Adrenal gland (tissue), 12 donors: ENCODE results near the gene ULK3. TPM values are rescaled to one million over a fixed set of nuclear protein-coding genes. Genes with fewer than 3 reads are reported as not detected.

Experiments
- DNase-seq, 7 donors: peaks; one replicate each; pipeline ENCODE4 v3.0.0-alpha.2; 2019 to 2020
- H3K27ac ChIP-seq, 5 donors: fragments of 200-600 bp; sonication (generic) in 4 of 5; 1 replicate in 3 of 5; 2 replicates in 2 of 5; pipeline versions ENCODE4 v1.5.1 to v1.8.0; 2016 to 2020; ENCODE audit warnings: mild to moderate bottlenecking in 1 of 5
- H3K27me3 ChIP-seq: fragments of 200-600 bp; 2 replicates; pipeline ENCODE4 v1.8.0; 2021
- H3K36me3 ChIP-seq, 2 donors: fragments of 200-600 bp; replicated peaks in 1 of 2; 1 replicate in 1 of 2; 2 replicates in 1 of 2; pipeline versions ENCODE4 v1.5.1 to v1.8.0; 2018 to 2022
- H3K4me1 ChIP-seq, 2 donors: fragments of 200-600 bp; replicated peaks in 1 of 2; 1 replicate in 1 of 2; 2 replicates in 1 of 2; pipeline versions ENCODE4 v1.5.1 to v1.8.0; 2018 to 2021
- H3K4me3 ChIP-seq, 4 donors: fragments of 200-600 bp; sonication (generic) in 3 of 4; one replicate each; pipeline ENCODE4 v1.5.1; 2016 to 2018
- H3K9me3 ChIP-seq, 3 donors: fragments of 200-600 bp; sonication (generic) in 1 of 3; replicated peaks in 1 of 3; 1 replicate in 2 of 3; 2 replicates in 1 of 3; pipeline versions ENCODE4 v1.5.1 to v1.8.0; 2016 to 2021
- POLR2A ChIP-seq, 2 donors: fragments of 450-650 bp; IDR thresholded peaks; one replicate each; pipeline ENCODE4 v1.6.1; 2017; ENCODE audit warnings: antibody characterized with exemption in 2 of 2, mild to moderate bottlenecking in 2 of 2, moderate library complexity in 1 of 2
- WGBS, 4 donors: extraction: QIAGEN DNeasy Blood & Tissue Kit in 2 of 4; methylation state at CpG; one replicate each; pipeline versions ENCODE4 v1.1.5 to v1.1.7; 2013 to 2017; 5-methylcytosine and 5-hydroxymethylcytosine counted together
- intact Hi-C, 2 donors: fragments of 100-400 bp; cut with DNase I; formaldehyde crosslinking; loops; one replicate each; pipeline versions ENCODE4 v1.14.1 to v1.15.0; 2022 to 2023
- polyA plus RNA-seq, 3 donors: library from polyadenylated mRNA; stranded (reverse); fragments of 200-250 nt in 2 of 3; fragments of 350-450 nt in 1 of 3; fragmentation: Illumina TruSeq in 1 of 3; extraction: RNeasy Lipid Tissue Mini Kit (QIAGEN cat#74804) in 1 of 3; gene quantifications; one replicate each; pipeline ENCODE4 v1.2.3, GENCODE V29; 2013 to 2014
- total RNA-seq, 9 donors: library from RNA; depleted of rRNA in 4 of 9; stranded (reverse); fragments of >200 nt in 4 of 9; fragments of 120-200 nt in 1 of 9; fragmentation: NEBNext Ultra II Directional in 1 of 9; extraction: Animal tissue kit (Norgen Biotek cat#: 25700) in 1 of 9; gene quantifications; one replicate each; pipeline versions ENCODE4 v1.1.0 to v1.2.4, GENCODE V29; 2013 to 2023
- TF ChIP-seq, protein P1 (sequence below), 6 experiments: fragments of 450-650 bp in 4 of 6; fragments of 200-600 bp in 2 of 6; sonication (generic) in 1 of 6; IDR thresholded peaks; 1 replicate in 5 of 6; 2 replicates in 1 of 6; pipeline versions ENCODE4 v1.5.1 to v1.8.0; 2016 to 2021; ENCODE audit warnings: antibody characterized with exemption in 6 of 6, mild to moderate bottlenecking in 2 of 6, moderate library complexity in 1 of 6
- donor health status: healthy with polysubstance abuse.
- donor health status: Bipolar disorder and iron deficiency.
- donor health status: DM: yes; HTN: yes; CAD: no.
- donor health status: DM: no; HTN: no; CAD: no.
- donor health status: DM: no; HTN: no; CAD: no.
- donor health status: DM: yes; HTN: yes; CAD: no.

Gene ULK3
- total and polyA plus RNA-seq, 12 donors = 21.7 to 126 (median 52.5) TPM

GRCh38 chr15:74856537-74856936 is 13.6 kb upstream of the ULK3 start:
- Histone ChIP-seq H3K27me3 (no peaks in the 10 kb centered on the region), H3K36me3 (peaks cover 0 to 30% of the 10 kb centered on the region in 2 donors), H3K27ac (peak overlapping the region in 1 of 5 donors; percentile 0), H3K4me3 (no peak overlapping the region), H3K9me3 (no peaks in the 10 kb centered on the region), H3K4me1 (peaks cover 10 to 26% of the 10 kb centered on the region in 2 donors)
- TF ChIP-seq, protein P1, sequence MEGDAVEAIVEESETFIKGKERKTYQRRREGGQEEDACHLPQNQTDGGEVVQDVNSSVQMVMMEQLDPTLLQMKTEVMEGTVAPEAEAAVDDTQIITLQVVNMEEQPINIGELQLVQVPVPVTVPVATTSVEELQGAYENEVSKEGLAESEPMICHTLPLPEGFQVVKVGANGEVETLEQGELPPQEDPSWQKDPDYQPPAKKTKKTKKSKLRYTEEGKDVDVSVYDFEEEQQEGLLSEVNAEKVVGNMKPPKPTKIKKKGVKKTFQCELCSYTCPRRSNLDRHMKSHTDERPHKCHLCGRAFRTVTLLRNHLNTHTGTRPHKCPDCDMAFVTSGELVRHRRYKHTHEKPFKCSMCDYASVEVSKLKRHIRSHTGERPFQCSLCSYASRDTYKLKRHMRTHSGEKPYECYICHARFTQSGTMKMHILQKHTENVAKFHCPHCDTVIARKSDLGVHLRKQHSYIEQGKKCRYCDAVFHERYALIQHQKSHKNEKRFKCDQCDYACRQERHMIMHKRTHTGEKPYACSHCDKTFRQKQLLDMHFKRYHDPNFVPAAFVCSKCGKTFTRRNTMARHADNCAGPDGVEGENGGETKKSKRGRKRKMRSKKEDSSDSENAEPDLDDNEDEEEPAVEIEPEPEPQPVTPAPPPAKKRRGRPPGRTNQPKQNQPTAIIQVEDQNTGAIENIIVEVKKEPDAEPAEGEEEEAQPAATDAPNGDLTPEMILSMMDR (IDR thresholded peaks at IDR 0.05) = no peak
- TF ChIP-seq POLR2A (IDR thresholded peaks at IDR 0.05) = no peak
- WGBS, 4 donors = 88 to 100% (median 96%) methylated on average over 1 of the region's 1 CpG
- no peak for DNase-seq
- intact Hi-C loops = no loop called here

DNA sequence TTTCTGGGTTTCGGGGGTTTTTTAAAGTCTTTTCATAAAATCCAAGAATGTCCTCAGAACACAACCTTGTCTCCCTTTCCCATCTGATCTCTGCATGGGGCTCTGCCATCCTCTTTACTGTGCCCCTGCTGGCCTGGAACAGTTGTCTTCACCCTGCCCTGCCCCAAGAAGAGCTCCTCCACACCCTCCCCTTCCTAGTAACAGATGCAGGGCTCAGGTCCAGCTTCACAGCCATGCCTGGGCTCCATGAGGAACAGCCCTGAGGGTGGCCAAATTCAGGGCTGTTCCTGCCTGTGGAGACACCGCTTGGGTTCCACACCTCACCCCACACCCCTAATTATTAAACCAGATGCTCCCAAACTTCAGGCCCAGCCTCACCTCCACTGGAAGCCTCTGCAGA is 12.9 kb upstream of the ULK3 start:
- H3K4me3 ChIP-seq = no peak overlapping the region
- intact Hi-C loops = no loop called here
- TF ChIP-seq POLR2A (IDR thresholded peaks at IDR 0.05) = no peak
- TF ChIP-seq, protein P1 (IDR thresholded peaks at IDR 0.05) = no peak
- no peaks in the 10 kb centered on the region for H3K27me3 ChIP-seq
- no peaks in the 10 kb centered on the region for H3K9me3 ChIP-seq
- WGBS, 4 donors = 86 to 96% (median 89%) methylated on average over 2 of the region's 2 CpGs
- H3K27ac ChIP-seq = no peak overlapping the region
- no peak for DNase-seq
- H3K4me1 ChIP-seq = peaks cover 10 to 26% of the 10 kb centered on the region in 2 donors
- H3K36me3 ChIP-seq = peaks cover 0 to 36% of the 10 kb centered on the region in 2 donors

DNA sequence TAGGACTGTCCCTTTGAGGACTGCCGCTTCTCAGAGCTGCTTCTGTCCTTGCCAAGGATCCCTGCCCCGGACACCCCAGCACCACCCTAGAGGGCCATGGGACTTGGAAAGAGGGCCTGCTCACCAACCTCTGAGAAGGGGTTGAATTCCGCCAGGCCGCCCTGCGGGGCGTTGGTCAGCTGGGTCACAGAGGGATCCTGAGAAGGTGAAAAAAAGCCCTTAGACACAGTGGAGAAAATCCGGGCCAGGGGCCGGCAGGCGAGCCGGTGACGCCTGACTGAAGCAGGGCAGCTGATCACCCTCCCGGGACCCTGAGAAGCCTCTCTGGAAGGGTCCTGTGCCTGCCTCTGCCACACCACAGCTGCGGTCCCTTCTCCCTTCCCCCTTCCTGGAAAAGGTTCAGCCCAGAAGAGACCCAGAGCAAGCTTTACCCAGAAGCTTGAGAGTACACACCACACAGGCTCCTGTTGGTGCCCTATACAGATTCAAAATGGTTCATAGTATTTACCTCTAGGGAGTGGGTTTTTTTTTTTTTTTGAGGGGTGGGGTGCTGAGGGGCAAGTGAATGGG is 11.6 kb upstream of the ULK3 start:
- intact Hi-C loops = no loop called here
- TF ChIP-seq POLR2A (IDR thresholded peaks at IDR 0.05) = no peak
- TF ChIP-seq, protein P1 (IDR thresholded peaks at IDR 0.05) = no peak
- Histone ChIP-seq H3K27ac (no peak overlapping the region), H3K4me1 (peaks cover 10 to 20% of the 10 kb centered on the region in 2 donors), H3K4me3 (no peak overlapping the region), H3K9me3 (no peaks in the 10 kb centered on the region), H3K27me3 (no peaks in the 10 kb centered on the region), H3K36me3 (peaks cover 0 to 50% of the 10 kb centered on the region in 2 donors)
- no peak for DNase-seq
- WGBS, 4 donors = 94 to 96% (median 95%) methylated on average over 8 to 13 of the region's 13 CpGs

GRCh38 chr15:74851960-74852359 is 9.0 kb upstream of the ULK3 start:
- H3K27ac ChIP-seq = no peak overlapping the region
- TF ChIP-seq, protein P1 (IDR thresholded peaks at IDR 0.05) = no peak
- no peak for TF ChIP-seq POLR2A (IDR thresholded peaks at IDR 0.05)
- no peak overlapping the region for H3K4me3 ChIP-seq
- H3K36me3 ChIP-seq = peaks cover 0 to 75% of the 10 kb centered on the region in 2 donors
- 92 to 97% (median 93%) methylated on average over 5 to 7 of the region's 7 CpGs for WGBS, 4 donors
- no peaks in the 10 kb centered on the region for H3K9me3 ChIP-seq
- no peak for DNase-seq
- intact Hi-C loops = no loop called here
- H3K4me1 ChIP-seq = peaks cover 9% of the 10 kb centered on the region in 2 donors
- H3K27me3 ChIP-seq = no peaks in the 10 kb centered on the region
